H9 (cell line): ENCODE results near the gene HIKESHI. TPM values are rescaled to one million over a fixed set of nuclear protein-coding genes. Genes with fewer than 3 reads are reported as not detected.

Experiments used
- DNase-seq: peaks from one replicate; pipeline ENCODE4 v3.0.0-alpha.2; 2017
- H2AFZ ChIP-seq: one replicate; pipeline ENCODE4 v1.6.1; 2013; ENCODE audit warnings: mild to moderate bottlenecking, low read length, control low read depth, moderate library complexity
- H2AK5ac ChIP-seq: 2 replicates; pipeline ENCODE4 v1.6.1; 2013; ENCODE audit warnings: low read length, control low read depth, mixed read lengths; ENCODE audit not compliant: insufficient read length
- H2BK120ac ChIP-seq: one replicate; pipeline ENCODE4 v1.6.1; 2013; ENCODE audit warnings: low read depth, mild to moderate bottlenecking, low read length, control low read depth, inconsistent platforms; ENCODE audit not compliant: poor library complexity, severe bottlenecking
- H2BK12ac ChIP-seq: 2 replicates; pipeline ENCODE4 v1.6.1; 2013; ENCODE audit warnings: low read length, control low read depth, mixed read lengths, low read depth; ENCODE audit not compliant: insufficient read length
- H2BK15ac ChIP-seq: 2 replicates; pipeline ENCODE4 v1.6.1; 2013; ENCODE audit warnings: low read depth, low read length, control low read depth
- H2BK20ac ChIP-seq: one replicate; pipeline ENCODE4 v1.6.1; 2013; ENCODE audit warnings: low read depth, mild to moderate bottlenecking, low read length, control low read depth, inconsistent platforms; ENCODE audit not compliant: poor library complexity, severe bottlenecking
- H2BK5ac ChIP-seq: 2 replicates; pipeline ENCODE4 v1.6.1; 2013; ENCODE audit warnings: low read length, control low read depth, mixed read lengths; ENCODE audit not compliant: insufficient read length
- H3K14ac ChIP-seq: 2 replicates; pipeline ENCODE4 v1.6.1; 2013; ENCODE audit warnings: low read length, control low read depth; ENCODE audit not compliant: insufficient read depth
- H3K18ac ChIP-seq: 2 replicates; pipeline ENCODE4 v1.6.1; 2013; ENCODE audit warnings: low read depth, mild to moderate bottlenecking, mixed read lengths, low read length, control low read depth; ENCODE audit not compliant: insufficient read length
- H3K23ac ChIP-seq: 2 replicates; pipeline ENCODE4 v1.6.1; 2013; ENCODE audit warnings: low read length, control low read depth, mixed read lengths, low read depth; ENCODE audit not compliant: insufficient read length
- H3K23me2 ChIP-seq: 2 replicates; pipeline ENCODE4 v1.6.1; 2013; ENCODE audit warnings: low read depth, mild to moderate bottlenecking, mixed read lengths, low read length, control low read depth; ENCODE audit not compliant: insufficient read length, poor library complexity, severe bottlenecking
- H3K27ac ChIP-seq: 2 replicates; pipeline ENCODE4 v1.5.1; 2013; ENCODE audit warnings: low read length, control low read depth, mixed read lengths, low read depth; ENCODE audit not compliant: insufficient read length
- H3K27me3 ChIP-seq: 2 replicates; pipeline ENCODE4 v1.6.1; 2013; ENCODE audit warnings: low read length, control low read depth, inconsistent platforms; ENCODE audit not compliant: insufficient read depth
- H3K4ac ChIP-seq: 2 replicates; pipeline ENCODE4 v1.6.1; 2013; ENCODE audit warnings: low read depth, mild to moderate bottlenecking, control low read depth, inconsistent platforms, low read length, moderate library complexity
- H3K4me1 ChIP-seq: 2 replicates; pipeline ENCODE4 v1.6.1; 2013; ENCODE audit warnings: low read length, control low read depth, inconsistent platforms; ENCODE audit not compliant: insufficient read depth
- H3K4me2 ChIP-seq: 2 replicates; pipeline ENCODE4 v1.6.1; 2013; ENCODE audit warnings: low read length, control low read depth, mixed read lengths; ENCODE audit not compliant: insufficient read length, insufficient read depth
- H3K56ac ChIP-seq: 2 replicates; pipeline ENCODE4 v1.6.1; 2013; ENCODE audit warnings: low read depth, mild to moderate bottlenecking, mixed read lengths, low read length, control low read depth; ENCODE audit not compliant: insufficient read length
- H3K79me1 ChIP-seq: 2 replicates; pipeline ENCODE4 v1.6.1; 2013; ENCODE audit warnings: low read depth, mild to moderate bottlenecking, moderate library complexity, low read length, control low read depth, inconsistent platforms; ENCODE audit not compliant: insufficient read depth, poor library complexity, severe bottlenecking
- H3K79me2 ChIP-seq: 2 replicates; pipeline ENCODE4 v1.6.1; 2013; ENCODE audit warnings: low read length, control low read depth, inconsistent platforms; ENCODE audit not compliant: insufficient read depth
- H3K9ac ChIP-seq: 2 replicates; pipeline ENCODE4 v1.6.1; 2013; ENCODE audit warnings: low read length, control low read depth, mixed read lengths; ENCODE audit not compliant: insufficient read length; ENCODE audit errors: extremely low read depth
- H3K9me3 ChIP-seq: one replicate; pipeline ENCODE4 v1.6.1; 2013; ENCODE audit warnings: low read depth, low read length, inconsistent platforms; ENCODE audit not compliant: control insufficient read depth
- H3T11ph ChIP-seq: one replicate; pipeline ENCODE4 v1.6.1; 2013; ENCODE audit warnings: mild to moderate bottlenecking, low read length, control low read depth, inconsistent platforms
- H4K20me1 ChIP-seq: one replicate; pipeline ENCODE4 v1.6.1; 2013; ENCODE audit not compliant: control insufficient read depth, insufficient read length, insufficient read depth
- H4K5ac ChIP-seq: 2 replicates; pipeline ENCODE4 v1.6.1; 2013; ENCODE audit warnings: low read depth, mild to moderate bottlenecking, mixed read lengths, low read length, control low read depth; ENCODE audit not compliant: insufficient read length
- H4K8ac ChIP-seq: replicated peaks from 2 replicates; pipeline ENCODE4 v1.6.1; 2013; ENCODE audit warnings: low read length, control low read depth, mixed read lengths, low read depth; ENCODE audit not compliant: insufficient read length
- H4K91ac ChIP-seq: 2 replicates; pipeline ENCODE4 v1.6.1; 2013; ENCODE audit warnings: low read depth, mild to moderate bottlenecking, moderate library complexity, mixed read lengths, low read length, control low read depth; ENCODE audit not compliant: insufficient read length
- H3K27ac Mint-ChIP-seq, 3 experiments: 2 replicates in 2 of 3; 3 replicates in 1 of 3; pipeline ENCODE4 v1.8.0; 2020 to 2021; ENCODE audit warnings: mixed read lengths in 3 of 3, mild to moderate bottlenecking in 1 of 3, moderate library complexity in 1 of 3
- H3K27me3 Mint-ChIP-seq: 2 replicates; pipeline ENCODE4 v1.8.0; 2021; ENCODE audit warnings: low read depth, mild to moderate bottlenecking, moderate library complexity, mixed read lengths
- H3K36me3 Mint-ChIP-seq, 3 experiments: 2 replicates in 2 of 3; 3 replicates in 1 of 3; pipeline ENCODE4 v1.8.0; 2020 to 2021; ENCODE audit warnings: low read depth in 3 of 3, mixed read lengths in 3 of 3; ENCODE audit not compliant: insufficient read depth in 1 of 3
- H3K4me1 Mint-ChIP-seq, 2 experiments: 2 replicates each; pipeline ENCODE4 v1.8.0; 2020; ENCODE audit warnings: mixed read lengths in 2 of 2
- H3K4me3 Mint-ChIP-seq, 2 experiments: 2 replicates in 1 of 2; 3 replicates in 1 of 2; pipeline ENCODE4 v1.8.0; 2020 to 2021; ENCODE audit warnings: mild to moderate bottlenecking in 2 of 2, mixed read lengths in 2 of 2, moderate library complexity in 1 of 2
- H3K9me3 Mint-ChIP-seq, 2 experiments: 2 replicates in 1 of 2; 3 replicates in 1 of 2; pipeline ENCODE4 v1.8.0; 2020; ENCODE audit warnings: mild to moderate bottlenecking in 2 of 2, mixed read lengths in 2 of 2, moderate library complexity in 1 of 2
- CTCF ChIP-seq: fragments of 200-600 bp; sonication (generic); conservative IDR thresholded peaks from 3 replicates; pipeline ENCODE4 v1.8.0; 2021; ENCODE audit warnings: antibody characterized with exemption, mild to moderate bottlenecking
- WGBS: extraction: QIAGEN DNeasy Blood & Tissue Kit; methylation state at CpG from one replicate; pipeline ENCODE4 v1.1.7; 2013; ENCODE audit warnings: missing lambda C conversion rate, low lambda C conversion rate, mixed read lengths; ENCODE audit not compliant: insufficient read length; ENCODE audit errors: extremely low coverage; 5-methylcytosine and 5-hydroxymethylcytosine counted together
- total RNA-seq: library from RNA; stranded (reverse); gene quantifications from 2 replicates; pipeline ENCODE4 v1.2.1, GENCODE V29; 2021

HIKESHI gene
- total RNA-seq, 1 experiment from 2014 or later, result 54.1 TPM

- H3K79me1 ChIP-seq, result no peaks in the 10 kb centered on the region
- peaks cover 0 to 13% (median 0%) of the 10 kb centered on the region in 3 experiments; a peak in 3 of 7 replicates for H3K36me3 Mint-ChIP-seq
- H3K27me3 ChIP-seq, result no peaks in the 10 kb centered on the region
- H3K23ac ChIP-seq, result no peak overlapping the region
- no CpG with 5 or more reads among the region's 2 CpGs for WGBS
- H3K4me2 ChIP-seq, result no peak overlapping the region
- peaks cover 6 to 7% of the 10 kb centered on the region in 2 experiments; a peak in 3 of 5 replicates for H3K9me3 Mint-ChIP-seq
- no peak overlapping the region for H2BK12ac ChIP-seq
- H3T11ph ChIP-seq, result no peak overlapping the region
- H3K79me2 ChIP-seq, result no peaks in the 10 kb centered on the region
- no peaks in the 10 kb centered on the region for H3K9me3 ChIP-seq
- no peaks in the 10 kb centered on the region for H3K27me3 Mint-ChIP-seq
- no peak overlapping the region for H3K14ac ChIP-seq
- H2BK15ac ChIP-seq, result no peak overlapping the region
- H3K9ac ChIP-seq, result no peak overlapping the region
- peak overlapping the region in 1 of 3 experiments; percentile 35; a peak in 1 of 7 replicates for H3K27ac Mint-ChIP-seq
- H3K27ac ChIP-seq, result no peak overlapping the region
- no peak overlapping the region for H4K8ac ChIP-seq
- no peak overlapping the region for H2AK5ac ChIP-seq
- H4K5ac ChIP-seq, result no peak overlapping the region
- H3K4me3 Mint-ChIP-seq, result no peak overlapping the region
- no peak for DNase-seq
- no peak overlapping the region for H3K4ac ChIP-seq
- peak overlapping the region; percentile 57 for H2AFZ ChIP-seq
- peaks cover 38 to 39% of the 10 kb centered on the region in 2 experiments for H3K4me1 Mint-ChIP-seq
- no peaks in the 10 kb centered on the region for H4K20me1 ChIP-seq
- H3K23me2 ChIP-seq, result no peaks in the 10 kb centered on the region
- TF ChIP-seq CTCF, result peak; percentile 60
- H3K4me1 ChIP-seq, result peaks cover 3% of the 10 kb centered on the region; the same call in 1 of the 2 replicates
- H3K56ac ChIP-seq, result no peak overlapping the region
- no peak overlapping the region for H2BK5ac ChIP-seq
- no peak overlapping the region for H2BK20ac ChIP-seq
- H3K18ac ChIP-seq, result no peak overlapping the region
- H2BK120ac ChIP-seq, result no peak overlapping the region
- no peak overlapping the region for H4K91ac ChIP-seq
These were observed 58.8 kb downstream of the HIKESHI start for GRCh38 chr11:86360775-86361395.
